Hematopoietic multipotent progenitor cell treated with erythropoietin and hydrocortisone succinate and interleukin-3 and kit ligand, for 8 days (in vitro differentiated cells): ENCODE measurements around the gene ZC3H7A.

Experiments used
- DNase-seq: peaks from one replicate; pipeline ENCODE4 v3.0.0-alpha.2; 2015

ZC3H7A gene

GRCh38 chr16:11734653-11735043 is 62.4 kb downstream of the ZC3H7A start:
- no peak for DNase-seq

DNA sequence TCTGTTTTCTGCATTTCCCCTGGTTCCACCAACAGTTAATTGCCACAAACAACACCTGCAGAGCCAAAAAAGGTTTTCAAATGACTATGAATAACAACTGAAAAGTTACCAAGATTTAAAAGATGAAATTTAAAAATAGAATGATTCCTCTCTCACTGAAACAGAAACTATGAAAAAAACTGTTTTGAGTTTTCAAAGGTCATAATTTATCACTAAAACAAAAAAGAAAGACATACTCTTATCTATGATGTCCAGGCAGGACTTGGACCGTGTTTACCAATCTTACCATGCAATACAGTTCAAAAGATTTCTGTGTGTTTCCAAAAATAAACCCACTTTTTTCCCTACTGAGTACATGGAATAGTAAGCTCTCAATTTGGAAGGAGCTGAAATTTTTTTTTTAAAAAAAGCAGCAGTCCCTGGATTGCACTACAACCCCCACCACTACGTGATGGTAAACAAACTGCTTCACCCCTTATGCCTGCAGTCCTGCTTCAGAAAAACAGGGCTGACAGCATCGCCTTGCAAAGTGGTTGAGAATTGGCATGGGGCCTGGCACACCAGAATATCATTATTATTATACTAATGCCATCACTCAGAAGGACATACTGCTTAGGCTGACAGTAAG is 62.9 kb downstream of the ZC3H7A start:
- peak; percentile 65 for DNase-seq

- no peak for DNase-seq
These were observed 65.8 kb downstream of the ZC3H7A start for GRCh38 chr16:11731222-11731621.

DNA sequence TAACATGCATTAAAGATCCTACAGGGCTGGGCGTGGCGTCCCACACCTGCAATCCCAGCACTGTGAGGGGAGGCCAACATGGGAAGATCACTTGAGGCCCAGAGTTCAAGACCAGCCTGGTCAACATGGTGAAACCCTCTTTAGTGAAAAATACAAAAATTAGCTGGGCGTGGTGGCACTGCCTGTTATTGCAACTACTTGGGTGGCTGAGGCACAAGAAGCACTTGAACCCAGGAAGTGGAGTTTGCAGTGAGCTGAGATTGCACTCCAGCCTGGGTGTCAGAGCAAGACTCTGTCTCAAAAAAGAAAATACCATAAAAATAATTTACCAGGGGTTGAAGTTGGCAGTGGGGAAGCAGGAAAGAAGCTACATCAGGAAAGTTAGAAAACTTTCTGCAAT is 67.3 kb downstream of the ZC3H7A start:
- DNase-seq: no peak

- DNase-seq: peak; percentile 60
These were observed 69.1 kb downstream of the ZC3H7A start for GRCh38 chr16:11727796-11728543.

- DNase-seq: no peak
These were observed 71.0 kb downstream of the ZC3H7A start for GRCh38 chr16:11726008-11726407.

GRCh38 chr16:11725457-11725856 is 71.6 kb downstream of the ZC3H7A start:
- DNase-seq: no peak

- DNase-seq: no peak
These were observed 74.6 kb downstream of the ZC3H7A start for GRCh38 chr16:11722468-11722808.

GRCh38 chr16:11721781-11722467 is 75.1 kb downstream of the ZC3H7A start:
- no peak for DNase-seq

GRCh38 chr16:11719762-11720161 is 77.3 kb downstream of the ZC3H7A start:
- no peak for DNase-seq

GRCh38 chr16:11719171-11719570 is 77.9 kb downstream of the ZC3H7A start:
- DNase-seq: no peak

DNA sequence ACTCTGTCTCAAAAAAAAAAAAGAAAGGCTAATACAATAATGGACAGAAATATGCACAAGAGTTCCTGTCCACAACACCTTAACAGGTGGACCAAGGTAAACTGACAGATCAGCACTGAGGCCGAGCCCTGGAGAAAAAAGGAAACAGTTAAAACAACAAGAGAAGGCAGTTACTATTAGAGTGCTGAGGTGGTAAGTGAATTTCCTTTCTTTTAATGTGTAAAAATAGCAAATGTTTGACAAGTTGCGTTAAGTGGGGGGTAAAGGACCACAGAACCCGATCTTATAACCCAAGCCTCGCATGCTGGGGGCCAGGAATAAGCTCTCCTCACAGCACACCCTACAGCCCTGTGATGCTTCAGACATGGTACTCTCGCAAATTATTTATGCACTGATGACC is 79.2 kb downstream of the ZC3H7A start:
- no peak for DNase-seq

GRCh38 chr16:11716336-11716735 is 80.7 kb downstream of the ZC3H7A start:
- DNase-seq: no peak

- DNase-seq: no peak
These were observed 81.7 kb downstream of the ZC3H7A start for GRCh38 chr16:11715246-11715947.

GRCh38 chr16:11712122-11712521 is 84.9 kb downstream of the ZC3H7A start:
- DNase-seq: no peak

GRCh38 chr16:11711662-11712061 is 85.4 kb downstream of the ZC3H7A start:
- DNase-seq: no peak

DNA sequence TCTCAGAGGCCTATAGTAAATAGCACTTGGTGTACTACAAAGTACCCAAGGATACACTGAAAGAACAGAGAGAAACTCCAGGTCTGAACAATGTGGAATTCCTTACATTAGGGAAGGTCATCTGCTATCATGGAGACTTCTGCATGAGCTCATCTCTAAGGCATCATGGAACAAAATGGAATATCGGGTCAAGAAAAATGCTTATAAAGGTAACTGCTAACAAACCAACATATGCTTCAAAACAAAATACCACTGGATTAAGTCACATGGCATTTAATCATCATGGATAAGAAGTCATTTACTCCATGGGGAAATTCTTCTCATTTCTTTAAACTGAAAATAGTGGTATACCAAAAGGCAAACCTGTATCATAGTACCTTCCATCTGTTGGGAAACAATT is 88.6 kb downstream of the ZC3H7A start:
- no peak for DNase-seq

DNA sequence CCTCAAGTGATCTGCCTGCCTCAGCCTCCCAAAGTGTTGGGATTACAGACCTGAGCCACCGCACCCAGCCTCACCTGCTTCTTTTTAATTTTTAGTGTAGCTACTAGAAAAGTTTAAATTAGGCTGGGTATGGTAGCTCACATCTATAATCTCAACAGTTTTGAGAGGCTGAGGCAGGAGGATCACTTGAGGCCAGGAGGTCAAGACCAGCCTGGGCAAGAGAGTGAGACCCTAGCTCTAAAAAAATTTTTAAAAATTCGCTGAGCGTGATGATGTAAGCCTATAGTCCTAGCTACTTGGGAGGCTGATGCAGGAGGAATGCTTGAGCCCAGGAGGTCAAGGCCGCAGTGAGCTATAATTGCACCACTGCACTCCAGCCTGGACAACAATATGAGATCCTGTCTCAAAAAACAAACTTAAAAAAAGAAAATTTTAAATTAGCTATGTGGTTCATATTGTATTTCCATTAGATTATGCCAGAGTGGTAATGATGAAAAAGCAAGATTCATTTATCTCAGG is 89.3 kb downstream of the ZC3H7A start:
- DNase-seq: no peak

GRCh38 chr16:11706180-11706742 is 90.8 kb downstream of the ZC3H7A start:
- DNase-seq: peak; percentile 18

- peak; percentile 40 for DNase-seq
These were observed 91.6 kb downstream of the ZC3H7A start for GRCh38 chr16:11705311-11706025.
